ENCODE data around the gene TBC1D20. TPM values are rescaled to one million over a fixed set of nuclear protein-coding genes. Genes with fewer than 3 reads are reported as not detected.
"Not testable (repeated sequence)": the region's sequence is repeated elsewhere in the genome, so short reads cannot be mapped to it uniquely, and the experiment has no call there.

Gene TBC1D20
- total RNA-seq, 1 donor: 34.4 TPM

GRCh38 chr20:399182-399707 is 63.1 kb downstream of the TBC1D20 start:
- DNase-seq (ENCODE audit: low read depth): no peak
- TF ChIP-seq CTCF (IDR thresholded peaks at IDR 0.05; ENCODE audit: insufficient read depth, low read length): no peak
- no peak overlapping the region for H3K4me3 ChIP-seq (ENCODE audit: low read depth, low read length)

GRCh38 chr20:397432-398237 is 64.7 kb downstream of the TBC1D20 start:
- no peak overlapping the region for H3K4me3 ChIP-seq (ENCODE audit: low read depth, low read length)
- no peak for DNase-seq (ENCODE audit: low read depth)
- no peak for TF ChIP-seq CTCF (IDR thresholded peaks at IDR 0.05; ENCODE audit: insufficient read depth, low read length)

GRCh38 chr20:396619-397431 is 65.5 kb downstream of the TBC1D20 start:
- DNase-seq (ENCODE audit: low read depth): no peak
- TF ChIP-seq CTCF (IDR thresholded peaks at IDR 0.05; ENCODE audit: insufficient read depth, low read length): no peak
- no peak overlapping the region for H3K4me3 ChIP-seq (ENCODE audit: low read depth, low read length)

GRCh38 chr20:396252-396618 is 66.1 kb downstream of the TBC1D20 start:
- H3K4me3 ChIP-seq (ENCODE audit: low read depth, low read length): no peak overlapping the region
- DNase-seq (ENCODE audit: low read depth): no peak
- no peak for TF ChIP-seq CTCF (IDR thresholded peaks at IDR 0.05; ENCODE audit: insufficient read depth, low read length)

GRCh38 chr20:393296-393695 is 69.0 kb downstream of the TBC1D20 start:
- DNase-seq (ENCODE audit: low read depth); H3K4me3 ChIP-seq (ENCODE audit: low read depth, low read length): not testable (repeated sequence)

GRCh38 chr20:391041-391711 is 71.2 kb downstream of the TBC1D20 start:
- no peak for DNase-seq (ENCODE audit: low read depth)
- no peak for TF ChIP-seq CTCF (IDR thresholded peaks at IDR 0.05; ENCODE audit: insufficient read depth, low read length)
- no peak overlapping the region for H3K4me3 ChIP-seq (ENCODE audit: low read depth, low read length)

- no peak for TF ChIP-seq CTCF (IDR thresholded peaks at IDR 0.05; ENCODE audit: insufficient read depth, low read length)
- DNase-seq (ENCODE audit: low read depth): no peak
- no peak overlapping the region for H3K4me3 ChIP-seq (ENCODE audit: low read depth, low read length)
Measured at GRCh38 chr20:389220-389619, 73.1 kb downstream of the TBC1D20 start.

Measured in fibroblast of the aortic adventitia (primary cell).